ENCODE data around the gene KCTD1. TPM values are rescaled to one million over a fixed set of nuclear protein-coding genes. Genes with fewer than 3 reads are reported as not detected.

The KCTD1 gene
- total RNA-seq, 1 donor from 2014 or later = 6.4 TPM

GRCh38 chr18:26416652-26417150 lies 131.7 kb downstream of the KCTD1 start:
- no peaks in the 10 kb centered on the region for H3K9me3 ChIP-seq (replicated peaks)
- no peaks in the 10 kb centered on the region for H3K36me3 ChIP-seq
- no peak for DNase-seq
- H3K4me3 ChIP-seq = no peak overlapping the region
- H3K27ac ChIP-seq (replicated peaks) = no peak overlapping the region
- H3K27me3 ChIP-seq (ENCODE audit: low read depth) = no peaks in the 10 kb centered on the region
- no peaks in the 10 kb centered on the region for H3K4me1 ChIP-seq
- TF ChIP-seq CTCF (IDR thresholded peaks at IDR 0.05; ENCODE audit: borderline replicate concordance) = no peak
- intact Hi-C loops (cut with micrococcal nuclease) = no loop called here

DNA sequence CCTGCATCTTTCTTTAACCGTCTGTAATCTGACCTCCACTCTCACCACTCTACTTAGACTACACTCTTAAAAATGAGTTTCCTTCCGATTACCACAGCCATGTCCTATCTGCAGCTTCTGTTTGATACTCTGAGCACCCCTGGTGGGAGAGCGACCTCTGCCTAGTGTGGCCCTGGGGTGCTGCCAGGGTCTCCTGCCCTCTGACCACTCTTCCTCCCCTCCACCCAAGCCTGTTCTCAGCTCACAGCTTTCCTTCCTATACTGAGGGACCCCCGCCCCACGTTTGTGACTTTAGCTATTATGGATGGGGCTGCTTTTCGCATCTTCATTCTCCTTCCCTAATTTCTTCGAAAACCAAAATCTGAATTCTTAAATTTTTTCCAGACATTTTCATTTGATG lies 132.7 kb downstream of the KCTD1 start:
- Histone ChIP-seq H3K36me3 (no peaks in the 10 kb centered on the region), H3K9me3 (replicated peaks) (no peaks in the 10 kb centered on the region), H3K27ac (replicated peaks) (no peak overlapping the region), H3K4me1 (no peaks in the 10 kb centered on the region), H3K4me3 (no peak overlapping the region), H3K27me3 (ENCODE audit: low read depth) (no peaks in the 10 kb centered on the region)
- DNase-seq = no peak
- TF ChIP-seq CTCF (IDR thresholded peaks at IDR 0.05; ENCODE audit: borderline replicate concordance) = no peak
- intact Hi-C loops (cut with micrococcal nuclease) = no loop called here

- no peak for TF ChIP-seq CTCF (IDR thresholded peaks at IDR 0.05; ENCODE audit: borderline replicate concordance)
- Histone ChIP-seq H3K27me3 (ENCODE audit: low read depth) (no peaks in the 10 kb centered on the region), H3K9me3 (replicated peaks) (no peaks in the 10 kb centered on the region), H3K27ac (replicated peaks) (no peak overlapping the region), H3K36me3 (no peaks in the 10 kb centered on the region), H3K4me1 (no peaks in the 10 kb centered on the region), H3K4me3 (no peak overlapping the region)
- DNase-seq = no peak
- intact Hi-C loops (cut with micrococcal nuclease) = no loop called here
Measured at GRCh38 chr18:26414901-26415440, 133.4 kb downstream of the KCTD1 start.

GRCh38 chr18:26409091-26409490 lies 139.3 kb downstream of the KCTD1 start:
- H3K27ac ChIP-seq (replicated peaks) = no peak overlapping the region
- TF ChIP-seq CTCF (IDR thresholded peaks at IDR 0.05; ENCODE audit: borderline replicate concordance) = no peak
- intact Hi-C loops (cut with micrococcal nuclease) = no loop called here
- H3K36me3 ChIP-seq = no peaks in the 10 kb centered on the region
- no peaks in the 10 kb centered on the region for H3K27me3 ChIP-seq (ENCODE audit: low read depth)
- no peaks in the 10 kb centered on the region for H3K9me3 ChIP-seq (replicated peaks)
- no peak for DNase-seq
- no peaks in the 10 kb centered on the region for H3K4me1 ChIP-seq
- H3K4me3 ChIP-seq = no peak overlapping the region

DNA sequence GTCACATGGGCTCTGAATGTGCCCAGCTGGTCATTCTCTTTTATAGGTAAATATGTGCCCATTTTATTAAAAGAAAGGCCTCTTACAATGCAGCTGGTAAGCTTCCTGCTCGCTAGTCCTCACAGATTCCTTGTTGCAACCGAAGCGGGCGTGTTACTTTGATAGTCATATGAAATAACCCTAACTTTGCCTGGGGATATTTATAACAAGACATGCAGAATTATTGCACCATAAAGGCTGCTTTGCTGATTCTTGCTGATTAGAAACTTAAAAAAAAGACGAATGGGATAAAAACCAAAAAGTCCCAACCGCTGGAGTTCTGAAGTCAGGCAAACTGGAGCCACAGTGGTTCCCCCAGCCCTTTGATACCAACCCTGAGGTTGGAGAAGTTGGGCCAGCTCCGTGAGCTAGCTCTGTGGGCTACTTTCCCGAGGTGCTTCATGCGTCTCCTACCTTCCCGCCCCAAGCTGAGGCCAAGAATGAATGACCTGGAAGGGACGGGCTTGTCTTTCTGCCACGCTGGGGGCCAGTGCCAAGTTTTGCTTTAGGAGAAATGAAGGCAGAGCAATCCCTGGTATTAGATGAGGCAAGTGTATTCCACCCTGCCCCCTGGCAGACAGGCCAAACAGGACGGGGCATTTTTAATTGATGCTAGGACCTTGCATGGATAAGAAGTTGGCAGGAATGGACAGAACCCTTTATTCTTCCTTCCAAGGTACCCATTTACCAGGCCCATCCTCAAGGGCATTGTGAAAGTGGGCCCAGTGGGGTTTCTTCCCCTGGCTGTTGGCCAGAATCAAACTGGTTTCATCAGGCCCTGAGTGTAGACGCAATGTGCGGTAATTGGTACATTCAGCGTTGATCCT lies 140.4 kb downstream of the KCTD1 start:
- H3K4me3 ChIP-seq = no peak overlapping the region
- no peak for DNase-seq
- H3K27me3 ChIP-seq (ENCODE audit: low read depth) = no peaks in the 10 kb centered on the region
- no peaks in the 10 kb centered on the region for H3K9me3 ChIP-seq (replicated peaks)
- H3K27ac ChIP-seq (replicated peaks) = no peak overlapping the region
- TF ChIP-seq CTCF (IDR thresholded peaks at IDR 0.05; ENCODE audit: borderline replicate concordance) = no peak
- no peaks in the 10 kb centered on the region for H3K36me3 ChIP-seq
- no peaks in the 10 kb centered on the region for H3K4me1 ChIP-seq
- intact Hi-C loops (cut with micrococcal nuclease) = no loop called here
